ENCODE results near the gene ABCA13.

The ABCA13 gene

DNA sequence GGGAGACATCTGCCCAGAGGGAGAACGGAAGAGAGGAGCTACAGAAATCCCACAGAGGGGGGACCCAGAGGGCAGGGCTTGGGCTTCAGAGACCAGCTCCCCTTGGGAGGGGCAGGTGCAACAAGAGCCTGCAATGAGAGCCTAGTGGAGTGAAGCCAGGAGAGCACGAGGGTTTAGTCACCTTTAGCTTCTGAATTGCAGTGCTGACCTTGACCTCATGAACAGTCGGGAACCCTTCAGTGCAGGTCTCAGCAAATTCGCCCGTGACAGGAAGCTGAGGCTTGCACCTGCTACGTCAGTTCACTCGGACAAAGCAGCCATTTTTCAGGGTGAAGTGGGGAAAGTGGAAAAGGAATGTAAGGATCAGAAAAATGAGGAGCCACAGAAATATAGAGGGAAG is 446.2 kb downstream of the ABCA13 start:
- TF ChIP-seq, protein P1, sequence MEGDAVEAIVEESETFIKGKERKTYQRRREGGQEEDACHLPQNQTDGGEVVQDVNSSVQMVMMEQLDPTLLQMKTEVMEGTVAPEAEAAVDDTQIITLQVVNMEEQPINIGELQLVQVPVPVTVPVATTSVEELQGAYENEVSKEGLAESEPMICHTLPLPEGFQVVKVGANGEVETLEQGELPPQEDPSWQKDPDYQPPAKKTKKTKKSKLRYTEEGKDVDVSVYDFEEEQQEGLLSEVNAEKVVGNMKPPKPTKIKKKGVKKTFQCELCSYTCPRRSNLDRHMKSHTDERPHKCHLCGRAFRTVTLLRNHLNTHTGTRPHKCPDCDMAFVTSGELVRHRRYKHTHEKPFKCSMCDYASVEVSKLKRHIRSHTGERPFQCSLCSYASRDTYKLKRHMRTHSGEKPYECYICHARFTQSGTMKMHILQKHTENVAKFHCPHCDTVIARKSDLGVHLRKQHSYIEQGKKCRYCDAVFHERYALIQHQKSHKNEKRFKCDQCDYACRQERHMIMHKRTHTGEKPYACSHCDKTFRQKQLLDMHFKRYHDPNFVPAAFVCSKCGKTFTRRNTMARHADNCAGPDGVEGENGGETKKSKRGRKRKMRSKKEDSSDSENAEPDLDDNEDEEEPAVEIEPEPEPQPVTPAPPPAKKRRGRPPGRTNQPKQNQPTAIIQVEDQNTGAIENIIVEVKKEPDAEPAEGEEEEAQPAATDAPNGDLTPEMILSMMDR (IDR thresholded peaks at IDR 0.05; ENCODE audit: control insufficient read depth, extremely low read depth, insufficient read depth), result no peak
- no peak for DNase-seq (ENCODE audit: low read depth)
- no peak overlapping the region for H3K4me3 ChIP-seq (ENCODE audit: low read depth, low read length)

DNA sequence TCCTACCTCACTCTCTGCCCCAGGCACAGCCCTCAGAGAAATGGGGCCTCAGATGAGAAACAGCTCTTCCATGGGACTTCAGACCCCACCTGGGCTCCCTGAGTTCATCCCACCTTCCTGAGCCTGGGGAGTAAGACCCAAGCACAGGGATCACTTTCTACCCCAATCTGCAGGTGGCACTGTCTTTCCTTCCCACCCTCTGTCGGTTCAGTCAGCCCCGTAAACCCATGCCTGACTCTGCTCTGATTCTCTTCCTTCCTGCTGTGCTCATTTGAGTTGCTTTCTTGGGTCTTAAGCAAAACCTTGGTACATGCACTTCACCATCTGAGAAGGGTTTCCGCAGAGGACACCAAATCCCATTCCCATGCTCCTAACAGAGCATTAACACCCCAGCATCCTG is 446.7 kb downstream of the ABCA13 start:
- TF ChIP-seq, protein P1 (IDR thresholded peaks at IDR 0.05; ENCODE audit: control insufficient read depth, extremely low read depth, insufficient read depth), result no peak
- DNase-seq (ENCODE audit: low read depth), result no peak

DNA sequence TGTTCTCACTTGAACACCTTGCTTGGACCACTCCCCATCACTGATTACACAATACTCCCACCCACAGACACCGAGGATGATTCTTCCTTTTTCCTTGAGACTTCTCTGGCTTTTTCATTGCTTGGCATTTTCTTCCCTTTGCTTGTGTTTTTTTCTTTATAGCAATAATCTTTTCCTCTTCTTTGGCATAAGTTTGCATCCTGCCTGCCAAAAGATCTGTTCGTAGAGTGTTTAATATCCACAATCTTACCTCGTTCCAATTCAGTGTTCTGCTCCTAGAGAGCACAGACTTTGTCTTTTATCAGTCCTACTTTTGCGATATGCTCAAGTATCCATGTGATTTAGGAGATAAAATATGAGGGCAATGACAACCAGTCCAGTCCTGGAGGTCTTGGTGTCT is 449.8 kb downstream of the ABCA13 start:
- no peak for DNase-seq (ENCODE audit: low read depth)
- no peak overlapping the region for H3K4me3 ChIP-seq (ENCODE audit: low read depth, low read length)
- TF ChIP-seq, protein P1 (IDR thresholded peaks at IDR 0.05; ENCODE audit: control insufficient read depth, extremely low read depth, insufficient read depth), result no peak

More for the DNA sequence above, 446.7 kb downstream of the ABCA13 start:
- H3K4me3 ChIP-seq (ENCODE audit: low read depth, low read length), result no peak overlapping the region

DNA sequence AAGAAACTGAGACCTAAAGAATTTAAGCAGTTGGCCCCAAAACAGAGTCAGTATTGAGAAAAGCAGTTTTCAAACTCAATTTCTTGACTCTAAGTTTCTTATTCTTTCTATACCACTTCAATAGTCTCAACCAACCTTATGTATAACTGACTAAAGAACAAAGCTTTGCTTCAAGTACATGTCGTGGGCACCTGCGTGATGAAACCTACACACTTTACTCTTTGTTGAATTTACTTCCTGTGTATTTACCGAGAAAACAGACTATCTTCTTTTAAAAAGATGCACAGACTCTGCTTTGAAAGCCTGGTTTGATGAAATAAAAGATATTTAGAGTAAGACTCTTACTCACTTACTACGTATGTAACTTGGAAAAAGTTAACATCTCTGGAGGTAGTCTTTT is 455.9 kb downstream of the ABCA13 start:
- TF ChIP-seq, protein P1 (IDR thresholded peaks at IDR 0.05; ENCODE audit: control insufficient read depth, extremely low read depth, insufficient read depth), result no peak
- no peak overlapping the region for H3K4me3 ChIP-seq (ENCODE audit: low read depth, low read length)

DNA sequence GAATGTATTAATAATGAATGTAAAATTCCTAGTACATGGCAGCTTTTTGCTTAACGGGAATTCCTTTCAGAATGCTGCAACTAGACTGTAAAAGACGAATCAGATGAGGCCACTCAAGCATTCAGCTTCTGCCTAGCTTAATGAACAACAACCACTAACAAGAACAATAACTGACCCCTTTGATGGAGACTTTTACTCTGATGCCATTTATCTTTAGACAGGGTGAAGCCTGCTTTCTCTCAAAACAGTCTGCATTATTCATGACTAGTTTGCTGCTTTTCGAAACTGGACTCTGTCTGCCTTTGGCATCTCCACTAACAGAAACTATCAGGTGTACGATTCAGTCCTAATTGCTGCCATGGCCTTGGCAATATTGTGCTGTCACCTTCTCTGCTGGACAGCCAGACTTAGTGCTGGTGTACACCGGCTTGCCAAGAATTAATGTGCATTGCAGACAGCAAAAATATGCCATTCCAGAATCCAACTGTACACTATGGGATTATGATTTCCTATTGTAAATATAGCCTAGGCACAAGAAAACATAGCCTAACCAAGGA is 457.6 kb downstream of the ABCA13 start:
- DNase-seq (ENCODE audit: low read depth), result no peak
- TF ChIP-seq, protein P1 (IDR thresholded peaks at IDR 0.05; ENCODE audit: control insufficient read depth, extremely low read depth, insufficient read depth), result no peak
- H3K4me3 ChIP-seq (ENCODE audit: low read depth, low read length), result no peak overlapping the region

More for the DNA sequence above, 455.9 kb downstream of the ABCA13 start:
- no peak for DNase-seq (ENCODE audit: low read depth)

DNA sequence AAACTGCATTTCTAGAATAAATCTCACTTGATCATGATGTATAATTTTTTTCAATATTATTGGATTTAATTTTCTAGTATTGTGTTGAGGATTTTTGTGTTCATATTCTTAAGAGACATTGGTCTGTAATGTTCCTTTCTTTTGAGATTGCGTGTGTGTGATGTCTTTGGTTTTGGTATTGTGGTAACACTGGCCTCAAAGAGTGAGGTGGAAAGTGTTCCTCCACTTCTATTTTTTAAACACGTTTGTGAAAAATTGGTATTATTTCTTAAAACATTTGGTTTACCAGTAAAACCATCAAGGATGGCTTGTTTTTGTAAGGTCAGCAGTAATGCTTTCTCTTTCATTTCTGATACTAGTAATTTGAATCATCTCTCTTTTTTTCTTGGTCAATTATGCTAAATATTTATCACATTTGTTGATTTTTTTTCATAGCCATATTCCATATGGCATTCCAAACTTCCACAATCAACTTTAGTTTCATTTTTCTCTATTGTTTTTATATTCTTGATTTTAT is 462.9 kb downstream of the ABCA13 start:
- DNase-seq (ENCODE audit: low read depth), result no peak
- H3K4me3 ChIP-seq (ENCODE audit: low read depth, low read length), result no peak overlapping the region
- TF ChIP-seq, protein P1 (IDR thresholded peaks at IDR 0.05; ENCODE audit: control insufficient read depth, extremely low read depth, insufficient read depth), result no peak

DNA sequence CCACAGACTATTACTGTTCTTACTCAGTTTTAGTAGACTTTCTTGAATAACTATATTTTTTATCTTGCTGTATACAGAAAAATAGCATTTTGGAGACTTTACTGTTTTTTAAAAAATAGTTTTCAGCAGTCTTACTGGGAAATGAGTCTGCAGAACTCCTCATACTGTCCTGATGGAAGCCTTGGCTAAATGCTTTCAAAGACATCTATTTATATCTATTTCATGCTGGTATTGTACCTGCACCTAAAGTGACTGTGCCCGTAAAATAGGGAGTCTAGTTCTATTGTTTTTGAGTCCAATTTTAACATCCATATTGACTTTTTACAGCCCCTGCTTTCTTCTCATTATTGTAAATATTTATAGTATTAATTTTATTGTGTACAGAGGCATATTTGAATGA is 464.5 kb downstream of the ABCA13 start:
- no peak overlapping the region for H3K4me3 ChIP-seq (ENCODE audit: low read depth, low read length)
- DNase-seq (ENCODE audit: low read depth), result no peak
- TF ChIP-seq, protein P1 (IDR thresholded peaks at IDR 0.05; ENCODE audit: control insufficient read depth, extremely low read depth, insufficient read depth), result no peak

Data from LNCaP clone FGC (cell line).